T-helper 1 cell treated with Interleukin-12 subunit alpha and Interleukin-12 subunit beta and Interleukin-4 antibody, amounts not matched to agents 30 μg/mL and 1 μg/mL, for 36 hours (primary cell): Measurements from ENCODE around the gene TMEM218.
A peak's percentile ranks its signal among the peaks of the same experiment; 100 is the strongest.

Experiments
- H3K27ac Mint-ChIP-seq: one replicate; pipeline ENCODE4 v1.8.0; 2021; ENCODE audit warnings: mild to moderate bottlenecking, mixed read lengths
- H3K27me3 Mint-ChIP-seq: one replicate; pipeline ENCODE4 v1.8.0; 2021; ENCODE audit warnings: low read depth, mixed read lengths
- H3K36me3 Mint-ChIP-seq: one replicate; pipeline ENCODE4 v1.8.0; 2021; ENCODE audit warnings: low read depth, mixed read lengths
- H3K4me1 Mint-ChIP-seq: one replicate; pipeline ENCODE4 v1.8.0; 2021; ENCODE audit warnings: low read depth, mixed read lengths
- H3K4me3 Mint-ChIP-seq: one replicate; pipeline ENCODE4 v1.8.0; 2021; ENCODE audit warnings: mild to moderate bottlenecking, moderate library complexity, mixed read lengths
- H3K9me3 Mint-ChIP-seq: one replicate; pipeline ENCODE4 v1.8.0; 2021; ENCODE audit warnings: mixed read lengths

Gene TMEM218

GRCh38 chr11:125111343-125112207 is at the start of gene TMEM218:
Gene TMEM218, minus strand, starts transcription at chr11:125111626. Its CDS starts 9,385 bp downstream, at chr11:125102241.
- Mint-ChIP-seq H3K4me1 (peaks cover 17% of the 10 kb centered on the region), H3K27me3 (peaks cover 2% of the 10 kb centered on the region), H3K27ac (peak within 1 kb of the TSS; percentile 98), H3K4me3 (peak within 1 kb of the TSS; percentile 100), H3K36me3 (peaks cover 7% of the 10 kb centered on the region), H3K9me3 (peaks cover 10% of the 10 kb centered on the region)

- H3K27me3 Mint-ChIP-seq = peaks cover 48% of the 10 kb centered on the region
- H3K4me3 Mint-ChIP-seq = no peak overlapping the region
- no peaks in the 10 kb centered on the region for H3K36me3 Mint-ChIP-seq
- H3K27ac Mint-ChIP-seq = peak overlapping the region; percentile 28
- no peaks in the 10 kb centered on the region for H3K4me1 Mint-ChIP-seq
- peaks cover 8% of the 10 kb centered on the region for H3K9me3 Mint-ChIP-seq
Observed at GRCh38 chr11:125157953-125158680, 46.7 kb upstream of the TMEM218 start.

GRCh38 chr11:125157118-125157733 is 45.8 kb upstream of the TMEM218 start:
- Mint-ChIP-seq H3K36me3 (no peaks in the 10 kb centered on the region), H3K4me1 (no peaks in the 10 kb centered on the region), H3K27ac (no peak overlapping the region), H3K9me3 (peaks cover 8% of the 10 kb centered on the region), H3K4me3 (no peak overlapping the region), H3K27me3 (peaks cover 39% of the 10 kb centered on the region)

GRCh38 chr11:125156346-125157117 is 45.1 kb upstream of the TMEM218 start:
- Mint-ChIP-seq H3K9me3 (peaks cover 8% of the 10 kb centered on the region), H3K4me1 (no peaks in the 10 kb centered on the region), H3K27me3 (peaks cover 32% of the 10 kb centered on the region), H3K27ac (no peak overlapping the region), H3K36me3 (no peaks in the 10 kb centered on the region), H3K4me3 (no peak overlapping the region)

GRCh38 chr11:125155767-125156166 is 44.3 kb upstream of the TMEM218 start:
- Mint-ChIP-seq H3K36me3 (no peaks in the 10 kb centered on the region), H3K27me3 (peaks cover 27% of the 10 kb centered on the region), H3K4me1 (no peaks in the 10 kb centered on the region), H3K4me3 (no peak overlapping the region), H3K9me3 (peaks cover 8% of the 10 kb centered on the region), H3K27ac (no peak overlapping the region)

- H3K4me1 Mint-ChIP-seq = no peaks in the 10 kb centered on the region
- no peaks in the 10 kb centered on the region for H3K36me3 Mint-ChIP-seq
- H3K4me3 Mint-ChIP-seq = no peak overlapping the region
- peaks cover 8% of the 10 kb centered on the region for H3K9me3 Mint-ChIP-seq
- peaks cover 20% of the 10 kb centered on the region for H3K27me3 Mint-ChIP-seq
- no peak overlapping the region for H3K27ac Mint-ChIP-seq
Observed at GRCh38 chr11:125155100-125155444, 43.6 kb upstream of the TMEM218 start.

GRCh38 chr11:125154378-125155099 is 43.1 kb upstream of the TMEM218 start:
- Mint-ChIP-seq H3K4me3 (no peak overlapping the region), H3K9me3 (peaks cover 8% of the 10 kb centered on the region), H3K27me3 (peaks cover 23% of the 10 kb centered on the region)

GRCh38 chr11:125153837-125154236 is 42.4 kb upstream of the TMEM218 start:
- H3K27ac Mint-ChIP-seq = no peak overlapping the region
- no peak overlapping the region for H3K4me3 Mint-ChIP-seq
- H3K4me1 Mint-ChIP-seq = no peaks in the 10 kb centered on the region
- peaks cover 8% of the 10 kb centered on the region for H3K9me3 Mint-ChIP-seq
- H3K36me3 Mint-ChIP-seq = no peaks in the 10 kb centered on the region
- peaks cover 23% of the 10 kb centered on the region for H3K27me3 Mint-ChIP-seq

More at GRCh38 chr11:125154378-125155099, 43.1 kb upstream of the TMEM218 start:
- H3K36me3 Mint-ChIP-seq = no peaks in the 10 kb centered on the region
- no peak overlapping the region for H3K27ac Mint-ChIP-seq
- no peaks in the 10 kb centered on the region for H3K4me1 Mint-ChIP-seq

GRCh38 chr11:125148743-125149142 is 37.3 kb upstream of the TMEM218 start:
- Mint-ChIP-seq H3K36me3 (no peaks in the 10 kb centered on the region), H3K4me3 (no peak overlapping the region), H3K27ac (no peak overlapping the region), H3K4me1 (no peaks in the 10 kb centered on the region), H3K9me3 (no peaks in the 10 kb centered on the region), H3K27me3 (peaks cover 14% of the 10 kb centered on the region)

GRCh38 chr11:125148011-125148410 is 36.6 kb upstream of the TMEM218 start:
- no peak overlapping the region for H3K4me3 Mint-ChIP-seq
- peaks cover 14% of the 10 kb centered on the region for H3K27me3 Mint-ChIP-seq
- no peak overlapping the region for H3K27ac Mint-ChIP-seq
- H3K36me3 Mint-ChIP-seq = no peaks in the 10 kb centered on the region
- H3K4me1 Mint-ChIP-seq = no peaks in the 10 kb centered on the region
- H3K9me3 Mint-ChIP-seq = no peaks in the 10 kb centered on the region

GRCh38 chr11:125147280-125147679 is 35.9 kb upstream of the TMEM218 start:
- Mint-ChIP-seq H3K9me3 (no peaks in the 10 kb centered on the region), H3K27ac (no peak overlapping the region), H3K27me3 (peaks cover 14% of the 10 kb centered on the region), H3K36me3 (no peaks in the 10 kb centered on the region), H3K4me3 (no peak overlapping the region), H3K4me1 (no peaks in the 10 kb centered on the region)

GRCh38 chr11:125146232-125146631 is 34.8 kb upstream of the TMEM218 start:
- Mint-ChIP-seq H3K9me3 (no peaks in the 10 kb centered on the region), H3K27ac (no peak overlapping the region), H3K36me3 (no peaks in the 10 kb centered on the region), H3K4me3 (no peak overlapping the region), H3K4me1 (peaks cover 2% of the 10 kb centered on the region), H3K27me3 (peaks cover 17% of the 10 kb centered on the region)

- Mint-ChIP-seq H3K4me1 (peaks cover 2% of the 10 kb centered on the region), H3K9me3 (no peaks in the 10 kb centered on the region), H3K27me3 (peaks cover 20% of the 10 kb centered on the region), H3K27ac (no peak overlapping the region), H3K4me3 (no peak overlapping the region), H3K36me3 (no peaks in the 10 kb centered on the region)
Observed at GRCh38 chr11:125141686-125142535, 30.5 kb upstream of the TMEM218 start.
